VCaP (cell line): ENCODE measurements around the gene CHD5.

ENCODE experiments used
- H3K27ac ChIP-seq: fragments of 450-650 bp; 2 replicates; pipeline ENCODE4 v1.5.1; 2017
- CTCF ChIP-seq: fragments of 450-650 bp; conservative IDR thresholded peaks from 2 replicates; pipeline ENCODE4 v1.5.1; 2017; ENCODE audit warnings: mild to moderate bottlenecking, moderate library complexity

The CHD5 gene

GRCh38 chr1:6126521-6127067, 53.5 kb downstream of the CHD5 start:
- no peak for TF ChIP-seq CTCF
- peak overlapping the region; percentile 54; the same call in 1 of the 2 replicates for H3K27ac ChIP-seq

GRCh38 chr1:6126028-6126427, 54.1 kb downstream of the CHD5 start:
- no peak for TF ChIP-seq CTCF
- no peak overlapping the region for H3K27ac ChIP-seq

- H3K27ac ChIP-seq: no peak overlapping the region
- TF ChIP-seq CTCF: no peak
These were observed 54.8 kb downstream of the CHD5 start for GRCh38 chr1:6125366-6125765.

- H3K27ac ChIP-seq: no peak overlapping the region
- TF ChIP-seq CTCF: no peak
These were observed 55.3 kb downstream of the CHD5 start for GRCh38 chr1:6124746-6125365.

- no peak overlapping the region for H3K27ac ChIP-seq
- TF ChIP-seq CTCF: no peak
These were observed 55.8 kb downstream of the CHD5 start for GRCh38 chr1:6124341-6124740.

- no peak for TF ChIP-seq CTCF
- no peak overlapping the region for H3K27ac ChIP-seq
These were observed 56.3 kb downstream of the CHD5 start for GRCh38 chr1:6123816-6124215.

- no peak overlapping the region for H3K27ac ChIP-seq
- no peak for TF ChIP-seq CTCF
These were observed 57.0 kb downstream of the CHD5 start for GRCh38 chr1:6123083-6123482.
